Activated naive CD8-positive, alpha-beta T cell treated with anti-CD3 and anti-CD28 coated beads, Interleukin-2, amount 50 U/mL, for 24 hours (primary cell): Measurements from ENCODE around the gene POC1B.

Experiments
- ATAC-seq: fragments of 150-1000 bp; cut with Tn5 transposase; one replicate; pipeline ENCODE4 v1.10.0; 2021
- DNase-seq: peaks from one replicate; pipeline ENCODE4 v3.0.0; 2021
- H3K27ac Mint-ChIP-seq: one replicate; pipeline ENCODE4 v1.8.0; 2021; ENCODE audit warnings: mild to moderate bottlenecking, mixed read lengths
- H3K27me3 Mint-ChIP-seq: one replicate; pipeline ENCODE4 v1.8.0; 2021; ENCODE audit warnings: mixed read lengths
- H3K36me3 Mint-ChIP-seq: one replicate; pipeline ENCODE4 v1.8.0; 2021; ENCODE audit warnings: low read depth, mixed read lengths
- H3K4me1 Mint-ChIP-seq: one replicate; pipeline ENCODE4 v1.8.0; 2021; ENCODE audit warnings: mixed read lengths
- H3K4me3 Mint-ChIP-seq: one replicate; pipeline ENCODE4 v1.8.0; 2021; ENCODE audit warnings: mild to moderate bottlenecking, moderate library complexity, mixed read lengths
- H3K9me3 Mint-ChIP-seq: one replicate; pipeline ENCODE4 v1.8.0; 2021; ENCODE audit warnings: mixed read lengths

Gene POC1B

GRCh38 chr12:89523393-89523792 lies 2.5 kb downstream of the POC1B start:
- Mint-ChIP-seq H3K27ac (peak overlapping the region; percentile 10), H3K4me1 (peaks cover 60% of the 10 kb centered on the region)

GRCh38 chr12:89521364-89522223 lies 4.3 kb downstream of the POC1B start:
- Mint-ChIP-seq H3K27me3 (no peaks in the 10 kb centered on the region), H3K36me3 (peaks cover 29% of the 10 kb centered on the region), H3K9me3 (no peaks in the 10 kb centered on the region), H3K4me1 (peaks cover 50% of the 10 kb centered on the region), H3K4me3 (peak overlapping the region; percentile 58), H3K27ac (no peak overlapping the region)
- ATAC-seq (no peak), DNase-seq (no peak)

More at GRCh38 chr12:89523393-89523792, 2.5 kb downstream of the POC1B start:
- ATAC-seq, result no peak
- DNase-seq, result no peak
- peaks cover 29% of the 10 kb centered on the region for H3K36me3 Mint-ChIP-seq
- no peaks in the 10 kb centered on the region for H3K27me3 Mint-ChIP-seq
- H3K9me3 Mint-ChIP-seq, result no peaks in the 10 kb centered on the region
- peak overlapping the region; percentile 93 for H3K4me3 Mint-ChIP-seq

GRCh38 chr12:89517720-89518119 lies 8.1 kb downstream of the POC1B start:
- peaks cover 26% of the 10 kb centered on the region for H3K4me1 Mint-ChIP-seq
- no peak overlapping the region for H3K27ac Mint-ChIP-seq
- H3K9me3 Mint-ChIP-seq, result no peaks in the 10 kb centered on the region
- no peak overlapping the region for H3K4me3 Mint-ChIP-seq
- DNase-seq, result no peak
- H3K27me3 Mint-ChIP-seq, result no peaks in the 10 kb centered on the region
- no peak for ATAC-seq
- H3K36me3 Mint-ChIP-seq, result peaks cover 14% of the 10 kb centered on the region

GRCh38 chr12:89516633-89517032 lies 9.2 kb downstream of the POC1B start:
- no peak overlapping the region for H3K4me3 Mint-ChIP-seq
- H3K27me3 Mint-ChIP-seq, result no peaks in the 10 kb centered on the region
- peaks cover 16% of the 10 kb centered on the region for H3K4me1 Mint-ChIP-seq
- no peak for DNase-seq
- no peak overlapping the region for H3K27ac Mint-ChIP-seq
- H3K9me3 Mint-ChIP-seq, result no peaks in the 10 kb centered on the region
- H3K36me3 Mint-ChIP-seq, result peaks cover 8% of the 10 kb centered on the region
- ATAC-seq, result no peak

- ATAC-seq (peak; percentile 52), DNase-seq (no peak)
- H3K9me3 Mint-ChIP-seq, result no peaks in the 10 kb centered on the region
- H3K4me3 Mint-ChIP-seq, result no peak overlapping the region
- no peaks in the 10 kb centered on the region for H3K27me3 Mint-ChIP-seq
- peaks cover 6% of the 10 kb centered on the region for H3K4me1 Mint-ChIP-seq
- H3K27ac Mint-ChIP-seq, result no peak overlapping the region
- H3K36me3 Mint-ChIP-seq, result peaks cover 1% of the 10 kb centered on the region
Observed at GRCh38 chr12:89514751-89515150, 11.1 kb downstream of the POC1B start.

- Mint-ChIP-seq H3K27ac (no peak overlapping the region), H3K27me3 (no peaks in the 10 kb centered on the region), H3K4me1 (peaks cover 1% of the 10 kb centered on the region), H3K36me3 (peaks cover 1% of the 10 kb centered on the region), H3K9me3 (no peaks in the 10 kb centered on the region), H3K4me3 (no peak overlapping the region)
- DNase-seq (no peak), ATAC-seq (no peak)
Observed at GRCh38 chr12:89513544-89513943, 12.3 kb downstream of the POC1B start.

- Mint-ChIP-seq H3K4me3 (no peak overlapping the region), H3K4me1 (peaks cover 2% of the 10 kb centered on the region), H3K9me3 (no peaks in the 10 kb centered on the region), H3K36me3 (peaks cover 4% of the 10 kb centered on the region), H3K27ac (no peak overlapping the region), H3K27me3 (no peaks in the 10 kb centered on the region)
- DNase-seq (no peak), ATAC-seq (no peak)
Observed at GRCh38 chr12:89507015-89507824, 18.6 kb downstream of the POC1B start.

- Mint-ChIP-seq H3K27ac (peak overlapping the region; percentile 10), H3K4me1 (peaks cover 2% of the 10 kb centered on the region), H3K27me3 (no peaks in the 10 kb centered on the region), H3K4me3 (no peak overlapping the region), H3K36me3 (peaks cover 4% of the 10 kb centered on the region), H3K9me3 (no peaks in the 10 kb centered on the region)
- ATAC-seq (no peak), DNase-seq (no peak)
Observed at GRCh38 chr12:89506050-89506449, 19.8 kb downstream of the POC1B start.

GRCh38 chr12:89504560-89505346 lies 21.1 kb downstream of the POC1B start:
- Mint-ChIP-seq H3K36me3 (peaks cover 8% of the 10 kb centered on the region), H3K4me1 (peaks cover 2% of the 10 kb centered on the region), H3K27me3 (no peaks in the 10 kb centered on the region), H3K9me3 (no peaks in the 10 kb centered on the region), H3K27ac (no peak overlapping the region), H3K4me3 (no peak overlapping the region)
- DNase-seq (no peak), ATAC-seq (no peak)

- Mint-ChIP-seq H3K27ac (no peak overlapping the region), H3K27me3 (no peaks in the 10 kb centered on the region), H3K9me3 (no peaks in the 10 kb centered on the region), H3K36me3 (peaks cover 12% of the 10 kb centered on the region), H3K4me1 (no peaks in the 10 kb centered on the region), H3K4me3 (no peak overlapping the region)
- DNase-seq (no peak), ATAC-seq (no peak)
Observed at GRCh38 chr12:89501793-89502192, 24.1 kb downstream of the POC1B start.

GRCh38 chr12:89499857-89500256 lies 26.0 kb downstream of the POC1B start:
- ATAC-seq (no peak), DNase-seq (no peak)
- H3K27ac Mint-ChIP-seq, result no peak overlapping the region
- H3K36me3 Mint-ChIP-seq, result peaks cover 12% of the 10 kb centered on the region
- H3K4me1 Mint-ChIP-seq, result peaks cover 12% of the 10 kb centered on the region
- no peaks in the 10 kb centered on the region for H3K9me3 Mint-ChIP-seq
- no peak overlapping the region for H3K4me3 Mint-ChIP-seq
- no peaks in the 10 kb centered on the region for H3K27me3 Mint-ChIP-seq

GRCh38 chr12:89497467-89497866 lies 28.4 kb downstream of the POC1B start:
- H3K27me3 Mint-ChIP-seq, result no peaks in the 10 kb centered on the region
- H3K9me3 Mint-ChIP-seq, result no peaks in the 10 kb centered on the region
- no peak overlapping the region for H3K27ac Mint-ChIP-seq
- no peak overlapping the region for H3K4me3 Mint-ChIP-seq
- H3K36me3 Mint-ChIP-seq, result peaks cover 13% of the 10 kb centered on the region
- peaks cover 25% of the 10 kb centered on the region for H3K4me1 Mint-ChIP-seq
- no peak for ATAC-seq
- no peak for DNase-seq

- no peak overlapping the region for H3K27ac Mint-ChIP-seq
- H3K4me3 Mint-ChIP-seq, result no peak overlapping the region
- ATAC-seq (no peak), DNase-seq (no peak)
- peaks cover 25% of the 10 kb centered on the region for H3K4me1 Mint-ChIP-seq
- H3K27me3 Mint-ChIP-seq, result no peaks in the 10 kb centered on the region
- H3K36me3 Mint-ChIP-seq, result peaks cover 13% of the 10 kb centered on the region
- H3K9me3 Mint-ChIP-seq, result no peaks in the 10 kb centered on the region
Observed at GRCh38 chr12:89497005-89497404, 28.8 kb downstream of the POC1B start.

- Mint-ChIP-seq H3K9me3 (no peaks in the 10 kb centered on the region), H3K36me3 (peaks cover 14% of the 10 kb centered on the region), H3K27me3 (no peaks in the 10 kb centered on the region), H3K27ac (peak overlapping the region; percentile 93), H3K4me3 (peak overlapping the region; percentile 45), H3K4me1 (peaks cover 25% of the 10 kb centered on the region)
- ATAC-seq, result peak; percentile 97
- peak; percentile 8 for DNase-seq
Observed at GRCh38 chr12:89494411-89495231, 31.2 kb downstream of the POC1B start.
